B cell (primary cell): Measurements from ENCODE around the gene HIRIP3. TPM values are rescaled to one million over a fixed set of nuclear protein-coding genes. Genes with fewer than 3 reads are reported as not detected.

Experiments used
- ATAC-seq: fragments of 200-7000 bp; cut with Tn5 transposase; one replicate; pipeline ENCODE4 v1.10.0; 2021; ENCODE audit warnings: low read depth, mild to moderate bottlenecking, moderate number of reproducible peaks, moderate library complexity
- CTCF ChIA-PET: fragments of 350-600 bp; sonication (Branson Sonifier 250); formaldehyde crosslinking; loops from one replicate; lab custom pipeline; 2021; ENCODE audit warnings: antibody characterized with exemption, inconsistent platforms; lab: Charles Lee
- POLR2A ChIA-PET: fragments of 350-600 bp; sonication (Branson Sonifier 250); formaldehyde crosslinking; loops from one replicate; lab custom pipeline; 2021; ENCODE audit warnings: antibody characterized with exemption; lab: Charles Lee
- DNase-seq: peaks from one replicate; pipeline ENCODE4 v3.0.0; 2013
- H2AFZ ChIP-seq: 2 replicates; pipeline ENCODE4 v1.6.1; 2012; ENCODE audit warnings: mild to moderate bottlenecking, low read depth, low read length; ENCODE audit not compliant: insufficient read depth, poor library complexity, severe bottlenecking
- H3K27ac ChIP-seq, 2 donors: 1 replicate in 1 of 2; 2 replicates in 1 of 2; pipeline ENCODE4 v1.5.1; 2012 to 2013; ENCODE audit warnings: low read length in 2 of 2, mild to moderate bottlenecking in 2 of 2, moderate library complexity in 1 of 2
- H3K27me3 ChIP-seq, 4 experiments: fragments of 200-600 bp in 1 of 4; sonication (generic) in 1 of 4; replicated peaks in 1 of 4; 1 replicate in 2 of 4; 2 replicates in 2 of 4; pipeline versions ENCODE4 v1.6.1 to v1.7.0; 2013 to 2016; ENCODE audit warnings: low read length in 3 of 4, mild to moderate bottlenecking in 2 of 4, mixed read lengths in 1 of 4, moderate library complexity in 1 of 4; ENCODE audit not compliant: insufficient read depth in 4 of 4, control insufficient read depth in 3 of 4; ENCODE audit errors: control extremely low read depth in 1 of 4
- H3K36me3 ChIP-seq, 2 experiments: replicated peaks in 1 of 2; 1 replicate in 1 of 2; 2 replicates in 1 of 2; pipeline versions ENCODE4 v1.6.1 to v1.7.1; 2013; ENCODE audit warnings: low read length in 1 of 2; ENCODE audit not compliant: insufficient read depth in 2 of 2, control insufficient read depth in 1 of 2; ENCODE audit errors: control extremely low read depth in 1 of 2, extremely low read depth in 1 of 2
- H3K4me1 ChIP-seq, 2 donors: fragments of 200-600 bp in 1 of 2; sonication (generic) in 1 of 2; 1 replicate in 1 of 2; 2 replicates in 1 of 2; pipeline versions ENCODE4 v1.5.1 to v1.6.1; 2013 to 2017; ENCODE audit warnings: low read length in 2 of 2; ENCODE audit not compliant: control insufficient read depth in 2 of 2, insufficient read depth in 2 of 2
- H3K4me2 ChIP-seq: replicated peaks from 2 replicates; pipeline ENCODE3; 2012; ENCODE audit warnings: mild to moderate bottlenecking, low read depth, low read length; ENCODE audit not compliant: poor library complexity, severe bottlenecking
- H3K4me3 ChIP-seq, 5 experiments: fragments of 200-600 bp in 1 of 5; sonication (generic) in 1 of 5; 1 replicate in 3 of 5; 2 replicates in 2 of 5; pipeline versions ENCODE4 v1.5.1 to v1.7.0; 2011 to 2016; ENCODE audit warnings: low read length in 4 of 5, mild to moderate bottlenecking in 4 of 5, low read depth in 2 of 5, control low read depth in 1 of 5, moderate library complexity in 1 of 5; ENCODE audit not compliant: insufficient read depth in 1 of 5; ENCODE audit errors: control extremely low read depth in 1 of 5, extremely low read depth in 1 of 5
- H3K79me2 ChIP-seq: fragments of 200-600 bp; sonication (generic); one replicate; pipeline ENCODE4 v1.6.0; 2016; ENCODE audit warnings: low read length; ENCODE audit not compliant: control insufficient read depth, insufficient read depth
- H3K9ac ChIP-seq: fragments of 200-600 bp; sonication (generic); 2 replicates; pipeline ENCODE4 v1.6.1; 2017; ENCODE audit warnings: mild to moderate bottlenecking, low read length, moderate library complexity
- H3K9me3 ChIP-seq, 3 donors: one replicate each; pipeline versions ENCODE4 v1.6.1 to v1.7.1; 2013; ENCODE audit warnings: low read length in 2 of 3; ENCODE audit not compliant: control insufficient read depth in 2 of 3, insufficient read depth in 1 of 3; ENCODE audit errors: control extremely low read depth in 1 of 3
- H4K20me1 ChIP-seq: 2 replicates; pipeline ENCODE4 v1.6.0; 2012; ENCODE audit warnings: mild to moderate bottlenecking, low read length; ENCODE audit not compliant: insufficient read depth, control insufficient read depth, poor library complexity, severe bottlenecking
- H3K27ac Mint-ChIP-seq: one replicate; pipeline ENCODE4 v1.8.0; 2021; ENCODE audit warnings: mixed read lengths
- H3K27me3 Mint-ChIP-seq: one replicate; pipeline ENCODE4 v1.8.0; 2021; ENCODE audit warnings: mixed read lengths
- H3K4me1 Mint-ChIP-seq: one replicate; pipeline ENCODE4 v1.8.0; 2021; ENCODE audit warnings: mixed read lengths
- H3K4me3 Mint-ChIP-seq: one replicate; pipeline ENCODE4 v1.8.0; 2021; ENCODE audit warnings: mixed read lengths
- H3K9me3 Mint-ChIP-seq: one replicate; pipeline ENCODE4 v1.8.0; 2022; ENCODE audit warnings: mixed read lengths; ENCODE audit not compliant: insufficient read depth
- EZH2 ChIP-seq: IDR thresholded peaks from 2 replicates; pipeline ENCODE4 v1.6.1; 2012; ENCODE audit warnings: borderline replicate concordance, low read depth, mild to moderate bottlenecking, moderate library complexity, low read length; ENCODE audit not compliant: insufficient read depth, poor library complexity, severe bottlenecking
- WGBS: methylation state at CpG from one replicate; pipeline ENCODE4 v1.1.5; 2013; ENCODE audit warnings: missing lambda C conversion rate; ENCODE audit not compliant: insufficient coverage; 5-methylcytosine and 5-hydroxymethylcytosine counted together
- intact Hi-C: fragments of 100-400 bp; cut with micrococcal nuclease; formaldehyde crosslinking; loops from one replicate; pipeline ENCODE4 v1.10.0; 2022
- polyA plus RNA-seq: library from polyadenylated mRNA; depleted of rRNA; stranded (reverse); fragments of >200 nt; gene quantifications from 2 replicates; pipeline ENCODE4 v1.2.3, GENCODE V29; 2012
- total RNA-seq, 2 donors: library from RNA; stranded (reverse); fragments of 120-200 nt in 1 of 2; gene quantifications; 1 replicate in 1 of 2; 2 replicates in 1 of 2; pipeline versions ENCODE4 v1.2.3 to v1.2.4, GENCODE V29; 2013 to 2022
- TF ChIP-seq, protein P1 (sequence below): fragments of 200-600 bp; IDR thresholded peaks from one replicate; pipeline ENCODE4 v1.8.0; 2022; ENCODE audit warnings: antibody characterized with exemption, mild to moderate bottlenecking

HIRIP3 gene
- total and polyA plus RNA-seq, 2 donors (not counting 1 experiment from before 2014, with no cell fraction given) = 12.2 to 13.9 TPM

DNA sequence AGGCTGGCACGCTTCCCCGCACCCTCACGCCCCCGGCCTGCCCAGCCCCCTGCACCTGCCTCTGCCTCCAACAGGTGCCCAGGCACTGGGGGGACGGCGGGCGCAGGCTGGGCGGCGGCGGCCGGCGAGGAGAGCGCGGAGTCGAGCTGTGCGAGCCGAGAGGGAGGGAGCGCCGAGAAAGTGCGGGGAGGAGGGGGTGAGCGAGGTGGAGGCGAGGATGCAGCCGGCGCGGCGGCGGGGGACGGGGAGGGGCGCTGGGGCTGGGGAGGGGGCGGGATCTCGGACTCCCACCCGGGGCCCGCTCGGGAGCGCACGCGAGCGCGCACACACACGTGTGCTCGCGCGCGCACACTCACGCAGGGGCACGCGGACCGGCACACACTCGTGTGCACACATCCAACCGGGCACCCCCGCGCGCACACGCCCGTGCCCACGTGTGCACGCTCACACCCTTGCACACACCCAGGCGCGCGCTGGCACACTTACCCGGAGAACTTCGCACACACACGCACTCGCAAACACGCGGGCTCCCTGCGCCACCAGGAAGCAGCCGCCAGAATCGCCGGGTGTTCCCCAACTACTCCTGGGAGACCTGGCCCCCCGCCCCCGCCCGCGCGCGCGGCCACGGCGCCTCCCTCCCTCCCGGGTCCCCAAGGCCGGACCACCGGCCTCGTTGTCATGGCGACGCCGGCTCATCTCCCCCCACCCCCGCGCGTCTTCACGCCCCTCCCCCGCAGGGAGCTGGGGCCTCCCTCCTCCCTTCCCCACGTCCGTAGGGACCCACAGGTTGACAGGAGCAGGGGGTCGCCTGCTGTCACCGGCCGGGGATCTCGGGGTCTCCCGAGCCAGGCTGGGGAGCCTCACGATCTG is 15.7 kb upstream of the HIRIP3 start, which contains the start of gene DOC2A:
DOC2A (minus strand) TSS at position 184 of the 870 bp plus-strand sequence. CDS start 805 bp downstream, outside the sequence.
- peak within 1 kb of the TSS; percentile 56 for H2AFZ ChIP-seq
- H3K9ac ChIP-seq = peak within 1 kb of the TSS; percentile 52
- peaks cover 2% of the 10 kb centered on the region for H3K79me2 ChIP-seq
- CTCF ChIA-PET = no interaction called here
- H3K27me3 Mint-ChIP-seq = peaks cover 20% of the 10 kb centered on the region
- H3K4me1 ChIP-seq = peaks cover 16 to 21% of the 10 kb centered on the region in 2 donors
- peaks cover 14% of the 10 kb centered on the region for H3K4me1 Mint-ChIP-seq
- no peak within 1 kb of the TSS for H3K27ac ChIP-seq
- H4K20me1 ChIP-seq = no peaks in the 10 kb centered on the region
- peaks cover 0 to 12% (median 0%) of the 10 kb centered on the region in 3 donors for H3K9me3 ChIP-seq
- peaks cover 0 to under 1% of the 10 kb centered on the region in 2 experiments for H3K36me3 ChIP-seq
- intact Hi-C loops = no loop called here
- ATAC-seq (peak; percentile 32), DNase-seq (peak; percentile 49)
- H3K27me3 ChIP-seq = peaks cover 0 to 29% (median 15%) of the 10 kb centered on the region in 4 experiments
- peak within 1 kb of the TSS in 4 of 5 experiments; percentile 29 to 50 (median 44) for H3K4me3 ChIP-seq
- H3K4me3 Mint-ChIP-seq = peak within 1 kb of the TSS; percentile 86
- POLR2A ChIA-PET = interaction anchor here (0.6 to 0.7 kb wide), 2 partner anchors 13 to 191 kb away, joined by 3 read pairs; partner anchors contain the start of gene MVP
- TF ChIP-seq EZH2 = no peak
- TF ChIP-seq, protein P1, sequence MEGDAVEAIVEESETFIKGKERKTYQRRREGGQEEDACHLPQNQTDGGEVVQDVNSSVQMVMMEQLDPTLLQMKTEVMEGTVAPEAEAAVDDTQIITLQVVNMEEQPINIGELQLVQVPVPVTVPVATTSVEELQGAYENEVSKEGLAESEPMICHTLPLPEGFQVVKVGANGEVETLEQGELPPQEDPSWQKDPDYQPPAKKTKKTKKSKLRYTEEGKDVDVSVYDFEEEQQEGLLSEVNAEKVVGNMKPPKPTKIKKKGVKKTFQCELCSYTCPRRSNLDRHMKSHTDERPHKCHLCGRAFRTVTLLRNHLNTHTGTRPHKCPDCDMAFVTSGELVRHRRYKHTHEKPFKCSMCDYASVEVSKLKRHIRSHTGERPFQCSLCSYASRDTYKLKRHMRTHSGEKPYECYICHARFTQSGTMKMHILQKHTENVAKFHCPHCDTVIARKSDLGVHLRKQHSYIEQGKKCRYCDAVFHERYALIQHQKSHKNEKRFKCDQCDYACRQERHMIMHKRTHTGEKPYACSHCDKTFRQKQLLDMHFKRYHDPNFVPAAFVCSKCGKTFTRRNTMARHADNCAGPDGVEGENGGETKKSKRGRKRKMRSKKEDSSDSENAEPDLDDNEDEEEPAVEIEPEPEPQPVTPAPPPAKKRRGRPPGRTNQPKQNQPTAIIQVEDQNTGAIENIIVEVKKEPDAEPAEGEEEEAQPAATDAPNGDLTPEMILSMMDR = no peak
- no peaks in the 10 kb centered on the region for H3K9me3 Mint-ChIP-seq
- H3K4me2 ChIP-seq = peak within 1 kb of the TSS; percentile 83
- 1% methylated on average over 81 of the region's 99 CpGs for WGBS
- no peak within 1 kb of the TSS for H3K27ac Mint-ChIP-seq
